HCEC 1CT (cell line): ENCODE measurements around the gene ACYP2.

Source experiments
- DNase-seq: peaks from one replicate; pipeline ENCODE4 v3.0.0-alpha.2; 2017

The ACYP2 gene

GRCh38 chr2:54330926-54331835 lies 215.8 kb downstream of the ACYP2 start:
- DNase-seq = no peak

DNA sequence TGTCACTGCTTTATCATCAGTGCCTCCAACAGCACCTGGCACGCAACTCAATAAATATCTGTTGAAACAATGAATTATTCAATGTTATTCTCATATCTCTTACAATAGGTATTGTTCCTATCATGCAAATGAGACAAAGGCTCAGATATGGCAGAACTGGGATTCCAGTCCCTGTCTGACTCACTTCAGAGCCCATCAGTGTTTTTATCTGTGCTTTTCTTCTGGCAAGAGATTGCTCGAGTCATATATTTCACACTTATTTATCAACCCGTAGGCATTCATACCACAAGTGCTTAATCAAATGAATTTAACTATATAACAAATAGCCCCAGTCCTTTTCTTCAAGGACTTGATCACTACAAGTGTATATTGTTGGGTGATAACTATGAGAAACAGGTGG lies 217.0 kb downstream of the ACYP2 start:
- peak; percentile 15 for DNase-seq

DNA sequence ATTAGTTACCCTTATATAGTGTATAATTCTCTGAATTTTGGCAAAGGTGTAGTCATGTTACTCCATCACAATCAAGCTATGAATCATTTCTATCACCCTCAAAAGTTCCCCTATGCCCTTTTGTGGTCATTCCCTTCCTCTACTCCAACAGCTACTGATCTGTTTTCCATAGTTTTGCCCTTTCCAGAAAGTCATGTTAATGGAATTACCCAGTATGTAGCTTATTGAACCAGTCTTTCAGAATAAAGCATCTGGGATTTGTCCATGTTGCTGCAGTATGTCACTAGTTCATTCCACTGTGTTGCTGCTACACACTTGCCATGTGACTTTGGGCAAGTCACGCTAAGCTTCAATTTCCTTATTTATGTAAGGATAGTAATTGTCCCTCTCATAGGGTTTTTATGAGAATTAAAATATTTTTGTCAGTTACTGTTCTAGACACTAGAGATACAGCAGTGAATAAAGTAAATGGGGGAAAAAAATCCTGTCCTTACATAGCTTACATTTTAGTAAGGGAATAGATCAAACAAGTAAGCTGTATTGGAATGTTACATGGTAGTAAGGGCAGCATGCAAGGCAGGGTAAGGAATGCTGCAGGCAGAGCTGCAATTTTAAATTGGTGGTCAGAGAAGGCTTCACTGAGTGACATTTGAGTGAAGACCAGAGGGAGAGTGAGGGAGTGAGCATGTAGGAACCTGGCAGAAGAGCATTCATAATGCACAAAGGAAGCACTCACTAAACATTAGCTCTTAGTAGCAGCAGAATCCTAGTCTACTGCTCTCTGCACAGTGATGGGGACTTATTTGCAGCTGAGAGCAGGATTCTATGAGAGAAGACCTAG lies 220.9 kb downstream of the ACYP2 start:
- peak; percentile 84 for DNase-seq

DNA sequence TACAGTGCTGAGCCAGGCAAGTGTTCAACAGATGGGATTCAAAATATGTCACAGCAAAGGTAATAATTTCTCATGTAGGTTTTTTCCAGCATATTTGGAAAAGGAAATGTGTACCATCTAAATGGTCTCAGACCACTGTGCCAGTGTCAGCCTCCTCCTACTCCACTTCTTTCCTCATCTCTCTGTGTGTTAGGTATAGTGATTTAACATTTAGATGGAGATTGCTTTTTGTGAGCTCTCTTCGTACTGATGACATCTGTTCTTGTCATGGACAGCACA lies 221.5 kb downstream of the ACYP2 start:
- DNase-seq = no peak

- DNase-seq = peak; percentile 43
These were observed 226.2 kb downstream of the ACYP2 start for GRCh38 chr2:54341656-54342055.

DNA sequence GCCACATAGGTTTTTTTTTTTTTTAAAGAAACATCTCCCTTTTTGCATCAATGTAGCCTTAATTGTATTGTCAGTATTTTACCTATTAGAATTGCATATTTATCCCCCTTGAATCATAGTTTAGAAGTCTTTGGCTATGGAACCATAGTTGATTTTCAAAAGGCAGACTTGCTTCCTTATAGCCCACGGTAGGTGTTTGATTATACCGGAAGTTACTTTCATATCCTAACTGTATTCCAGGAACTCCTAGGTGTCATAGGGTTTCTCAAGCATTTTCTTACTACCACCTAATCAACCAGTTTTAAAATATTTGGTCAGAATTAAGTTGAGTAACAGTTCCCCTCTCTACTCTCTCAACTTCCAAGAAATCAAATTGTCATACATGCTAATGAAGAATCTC lies 227.2 kb downstream of the ACYP2 start:
- no peak for DNase-seq

DNA sequence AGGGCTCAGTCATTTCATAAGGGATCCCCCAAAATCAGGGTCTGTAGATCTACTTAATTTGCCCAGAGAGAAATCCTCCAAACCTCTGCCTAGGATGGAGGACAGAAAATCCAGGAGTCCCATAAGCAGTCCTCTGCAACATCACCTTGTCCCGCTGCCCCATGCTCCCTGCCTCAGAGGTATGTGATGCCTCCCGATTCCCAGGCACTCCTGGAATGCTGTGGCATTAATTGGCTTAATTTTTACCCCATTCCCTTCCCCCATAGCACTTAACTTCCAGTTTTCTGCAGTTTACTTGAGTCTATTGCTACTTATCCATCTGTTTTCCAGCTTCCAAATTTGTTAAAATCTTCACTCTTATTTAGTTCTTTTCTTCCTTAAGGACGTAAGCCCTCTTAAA lies 232.2 kb downstream of the ACYP2 start:
- DNase-seq = no peak

GRCh38 chr2:54348646-54349045 lies 233.2 kb downstream of the ACYP2 start:
- DNase-seq = no peak

GRCh38 chr2:54350426-54350825 lies 235.0 kb downstream of the ACYP2 start:
- DNase-seq = no peak

GRCh38 chr2:54353216-54353615 lies 237.8 kb downstream of the ACYP2 start:
- no peak for DNase-seq
